ENCODE measurements around the gene INSR. TPM values are rescaled to one million over a fixed set of nuclear protein-coding genes. Genes with fewer than 3 reads are reported as not detected.
"Not testable (repeated sequence)": the region's sequence is repeated elsewhere in the genome, so short reads cannot be mapped to it uniquely, and the experiment has no call there.

The INSR gene
- polyA plus RNA-seq, 4 donors, result 23.1 to 28.1 (median 26.4) TPM

GRCh38 chr19:7106711-7107657, 187.2 kb downstream of the INSR start:
- DNase-seq (ENCODE audit: low read depth in 4 of 4, low spot score in 3 of 4), result no peak

- no peak for DNase-seq (ENCODE audit: low read depth in 4 of 4, low spot score in 3 of 4)
Measured at GRCh38 chr19:7104747-7105447, 189.3 kb downstream of the INSR start.

- DNase-seq (ENCODE audit: low read depth in 4 of 4, low spot score in 3 of 4), result no peak
Measured at GRCh38 chr19:7101498-7102253, 192.5 kb downstream of the INSR start.

GRCh38 chr19:7099597-7099921, 194.7 kb downstream of the INSR start:
- peak in 1 of 4 donors; percentile 68 for DNase-seq (ENCODE audit: low read depth in 4 of 4, low spot score in 3 of 4)

GRCh38 chr19:7098701-7099596, 195.3 kb downstream of the INSR start:
- peak; percentile 85 to 90 (median 88) for DNase-seq (ENCODE audit: low read depth in 4 of 4, low spot score in 3 of 4)

GRCh38 chr19:7098096-7098495, 196.1 kb downstream of the INSR start:
- DNase-seq (ENCODE audit: low read depth in 4 of 4, low spot score in 3 of 4), result no peak

GRCh38 chr19:7088999-7089398, 205.2 kb downstream of the INSR start:
- DNase-seq (ENCODE audit: low read depth in 4 of 4, low spot score in 3 of 4), result no peak

GRCh38 chr19:7083076-7083956, 210.9 kb downstream of the INSR start:
- DNase-seq (ENCODE audit: low read depth in 4 of 4, low spot score in 3 of 4), result no peak

GRCh38 chr19:7078008-7078407, 216.2 kb downstream of the INSR start:
- no peak for DNase-seq (ENCODE audit: low read depth in 4 of 4, low spot score in 3 of 4)

GRCh38 chr19:7076151-7076550, 218.1 kb downstream of the INSR start:
- DNase-seq (ENCODE audit: low read depth in 4 of 4, low spot score in 3 of 4), result no peak

- DNase-seq (ENCODE audit: low read depth in 4 of 4, low spot score in 3 of 4), result no peak
Measured at GRCh38 chr19:7074705-7075282, 219.4 kb downstream of the INSR start.

GRCh38 chr19:7072541-7072940, 221.7 kb downstream of the INSR start:
- DNase-seq (ENCODE audit: low read depth in 4 of 4, low spot score in 3 of 4), result no peak

- DNase-seq (ENCODE audit: low read depth in 4 of 4, low spot score in 3 of 4), result no peak
Measured at GRCh38 chr19:7069904-7070226, 224.3 kb downstream of the INSR start.

GRCh38 chr19:7069042-7069903, 224.9 kb downstream of the INSR start, which contains the start of gene ZNF557:
Gene ZNF557 (plus strand): TSS chr19:7069703. CDS start chr19:7075075, 5,372 bp downstream.
- DNase-seq (ENCODE audit: low read depth in 4 of 4, low spot score in 3 of 4), result peak; percentile 91 to 93 (median 92)

- DNase-seq (ENCODE audit: low read depth in 4 of 4, low spot score in 3 of 4), result no peak
Measured at GRCh38 chr19:7068599-7068998, 225.6 kb downstream of the INSR start.

- no peak for DNase-seq (ENCODE audit: low read depth in 4 of 4, low spot score in 3 of 4)
Measured at GRCh38 chr19:7067716-7068115, 226.5 kb downstream of the INSR start.

- DNase-seq (ENCODE audit: low read depth in 4 of 4, low spot score in 3 of 4), result not testable (repeated sequence)
Measured at GRCh38 chr19:7067122-7067521, 227.1 kb downstream of the INSR start.

Measured in right renal pelvis (tissue), 4 donors.